Posterior cingulate gyrus (tissue), 11 donors: ENCODE results near the gene METTL9.
"Not testable (repeated sequence)": the region's sequence is repeated elsewhere in the genome, so short reads cannot be mapped to it uniquely, and the experiment has no call there.

Experiments used
- DNase-seq, 10 donors: peaks; one replicate each; pipeline versions ENCODE4 v3.0.0 to v3.0.0-alpha.2; 2020 to 2021; ENCODE audit warnings: mixed read lengths in 3 of 10
- intact Hi-C: fragments of 100-400 bp; cut with DNase I; formaldehyde crosslinking; loops from one replicate; pipeline ENCODE4 v1.15.1; 2023

Gene METTL9

DNA sequence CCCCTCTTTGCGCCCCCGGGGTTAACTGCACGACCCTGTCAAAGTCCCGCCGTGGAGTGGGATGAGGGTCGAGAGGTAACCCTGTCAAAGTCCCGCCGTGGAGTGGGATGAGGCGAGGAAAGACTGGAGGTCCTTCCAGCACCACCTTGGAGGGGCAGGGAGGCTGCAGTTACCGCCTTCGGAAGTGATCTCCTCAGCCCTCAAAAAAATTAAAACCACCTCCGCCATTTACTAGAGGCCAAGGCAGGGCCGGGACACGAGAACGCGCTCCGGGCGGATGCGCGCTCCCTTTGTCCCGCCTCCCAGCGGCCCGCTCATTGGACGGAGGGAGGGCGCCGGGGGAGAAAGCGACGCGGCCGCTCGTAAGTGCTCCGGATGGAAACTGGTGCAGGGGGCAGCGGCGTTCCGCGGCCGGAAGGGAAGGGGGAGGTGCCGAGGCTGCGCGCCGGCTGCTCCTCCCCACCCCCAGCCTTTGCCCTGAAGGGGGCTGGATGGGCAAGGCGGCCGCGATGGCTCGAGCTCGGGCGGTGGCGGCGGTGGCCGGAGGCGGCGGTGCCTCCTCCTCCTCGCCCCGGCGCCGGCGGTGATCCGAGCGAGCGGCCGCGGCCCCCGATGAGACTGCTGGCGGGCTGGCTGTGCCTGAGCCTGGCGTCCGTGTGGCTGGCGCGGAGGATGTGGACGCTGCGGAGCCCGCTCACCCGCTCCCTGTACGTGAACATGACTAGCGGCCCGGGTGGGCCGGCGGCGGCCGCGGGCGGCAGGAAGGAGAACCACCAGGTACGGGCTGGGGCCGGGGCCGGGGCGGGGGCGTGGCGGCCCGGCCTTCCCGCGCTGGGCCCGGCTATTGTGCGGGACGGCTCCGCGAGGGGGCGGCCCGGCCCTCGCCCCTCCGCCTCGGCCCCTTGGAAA is at the start of gene METTL9:
Gene METTL9, plus strand, starts transcription at position 456 of the 909 bp plus-strand sequence. Its CDS starts 157 bp downstream, at position 613.
- intact Hi-C loops, result no loop called here
- peak; percentile 91 to 99 (median 94) for DNase-seq

GRCh38 chr16:21549975-21550374 is 49.4 kb upstream of the METTL9 start:
- peak in 3 of 10 donors; percentile 47 to 67 (median 52) for DNase-seq
- intact Hi-C loops, result loop anchor here (10.0 kb wide), 4 partner anchors 45 to 395 kb away; partner anchors contain the start of genes DNAH3 and LDAF1

- peak in 2 of 10 donors; percentile 24 to 35 for DNase-seq
- intact Hi-C loops, result loop anchor here (10.0 kb wide), 4 partner anchors 46 to 396 kb away; partner anchors contain the start of genes DNAH3 and LDAF1
These were observed 48.9 kb upstream of the METTL9 start for GRCh38 chr16:21550435-21550834.

DNA sequence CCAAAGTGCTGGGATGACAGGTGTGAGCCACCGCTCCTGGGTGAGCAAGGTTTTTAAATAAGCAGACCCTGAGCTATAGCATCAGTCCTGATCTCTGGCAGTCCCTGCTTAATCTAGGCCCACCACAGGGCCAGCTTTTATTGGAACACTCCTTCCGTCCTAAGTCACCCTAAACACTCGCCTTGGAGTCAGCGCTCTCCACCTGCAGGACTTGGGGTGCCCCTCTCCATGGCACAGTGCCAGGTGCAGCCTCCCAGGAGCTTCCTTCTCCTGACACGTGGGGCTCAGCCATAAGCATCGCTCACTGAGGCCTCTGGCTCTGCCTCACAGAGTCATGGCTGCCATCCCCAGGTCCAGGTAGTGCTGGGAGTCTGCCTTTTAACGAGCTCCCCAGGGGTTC is 48.3 kb upstream of the METTL9 start:
- peak in 2 of 10 donors; percentile 45 to 66 for DNase-seq
- intact Hi-C loops, result loop anchor here (10.0 kb wide), 4 partner anchors 46 to 396 kb away; partner anchors contain the start of genes DNAH3 and LDAF1

- DNase-seq, result peak in 3 of 10 donors; percentile 41 to 77 (median 65)
- intact Hi-C loops, result loop anchor here (10.0 kb wide), 4 partner anchors 47 to 397 kb away; partner anchors contain the start of genes DNAH3 and LDAF1
These were observed 47.8 kb upstream of the METTL9 start for GRCh38 chr16:21551600-21551999.

GRCh38 chr16:21553481-21554296 is 45.7 kb upstream of the METTL9 start:
- intact Hi-C loops, result loop anchor here (10.0 kb wide), 4 partner anchors 49 to 399 kb away; partner anchors contain the start of genes DNAH3 and LDAF1

GRCh38 chr16:21554795-21555585 is 44.4 kb upstream of the METTL9 start:
- DNase-seq, result peak; percentile 86 to 99 (median 94)

More at GRCh38 chr16:21553481-21554296, 45.7 kb upstream of the METTL9 start:
- DNase-seq, result peak in 4 of 10 donors; percentile 6 to 80 (median 47)

DNA sequence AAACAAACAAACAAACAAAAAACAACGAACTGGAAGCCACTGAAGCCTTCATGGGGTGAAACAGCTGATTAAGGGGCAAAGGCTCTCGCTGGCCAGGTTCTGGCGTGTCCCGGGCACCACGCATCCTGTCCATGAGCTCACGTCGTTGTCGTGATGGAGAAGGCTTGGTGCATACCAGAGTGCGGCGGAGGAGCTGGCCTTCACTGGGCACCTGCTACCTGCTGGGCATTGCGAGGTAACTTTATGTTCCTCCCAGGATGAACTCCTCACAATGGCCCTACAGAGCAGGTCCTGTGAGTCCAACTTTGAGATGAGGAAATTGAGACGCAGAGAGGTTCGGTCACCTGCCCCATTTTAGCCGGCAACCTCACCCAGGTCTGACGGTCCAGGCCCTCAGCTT is 43.8 kb upstream of the METTL9 start:
- intact Hi-C loops, result loop anchor here (10.0 kb wide), 4 partner anchors 51 to 401 kb away; partner anchors contain the start of genes DNAH3 and LDAF1
- DNase-seq, result peak in 3 of 10 donors; percentile 5 to 85 (median 82)

More at GRCh38 chr16:21554795-21555585, 44.4 kb upstream of the METTL9 start:
- intact Hi-C loops, result loop anchor here (10.0 kb wide), 4 partner anchors 50 to 400 kb away; partner anchors contain the start of genes DNAH3 and LDAF1

- DNase-seq, result peak in 2 of 10 donors; percentile 71 to 76
- intact Hi-C loops, result loop anchor here (10.0 kb wide), 4 partner anchors 51 to 401 kb away; partner anchors contain the start of genes DNAH3 and LDAF1
These were observed 43.3 kb upstream of the METTL9 start for GRCh38 chr16:21556026-21556595.

GRCh38 chr16:21556651-21557241 is 42.6 kb upstream of the METTL9 start:
- intact Hi-C loops, result loop anchor here (10.0 kb wide), 4 partner anchors 52 to 402 kb away; partner anchors contain the start of genes DNAH3 and LDAF1

DNA sequence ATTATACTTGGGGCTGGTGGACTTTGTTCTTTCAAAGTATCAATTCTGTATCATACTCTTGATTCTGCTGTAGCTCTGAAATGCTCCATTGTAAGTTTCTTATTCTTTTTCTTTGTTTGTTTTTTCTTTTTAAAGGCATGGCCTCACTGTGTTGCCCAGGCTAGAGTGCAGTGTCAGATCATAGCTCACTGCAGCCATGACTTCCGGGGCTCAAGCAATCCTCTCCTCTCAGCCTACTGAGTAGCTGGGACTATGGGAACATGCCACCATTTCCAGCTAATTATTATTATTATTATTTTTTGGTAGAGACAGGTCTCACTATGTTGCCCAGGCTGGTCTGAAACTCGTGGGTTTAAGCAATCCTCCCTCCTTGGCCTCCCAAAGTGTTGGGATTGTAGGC is 38.9 kb upstream of the METTL9 start:
- DNase-seq, result peak in 1 of 10 donors; percentile 44
- intact Hi-C loops, result no loop called here

More at GRCh38 chr16:21556651-21557241, 42.6 kb upstream of the METTL9 start:
- peak in 5 of 10 donors; percentile 23 to 90 (median 84) for DNase-seq

DNA sequence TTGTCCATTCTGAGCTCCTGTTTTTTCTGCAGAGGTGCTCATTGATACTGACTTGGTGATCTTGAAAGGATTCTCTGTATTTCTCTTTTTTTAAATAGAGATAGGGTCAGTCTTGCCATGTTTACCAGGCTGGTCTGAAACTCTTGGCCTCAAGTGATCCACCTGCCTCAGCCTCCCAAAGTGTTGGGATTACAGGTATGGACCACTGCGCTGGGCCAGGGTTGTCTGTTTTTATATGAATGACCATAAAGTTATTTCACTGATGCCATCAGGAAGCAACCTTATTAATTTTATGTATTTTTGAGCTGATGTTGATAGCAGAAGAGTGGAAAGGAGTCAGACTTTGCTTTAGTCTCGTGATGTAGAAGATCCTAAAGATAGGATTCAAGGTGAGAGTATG is 35.7 kb upstream of the METTL9 start:
- peak in 1 of 10 donors; percentile 46 for DNase-seq
- intact Hi-C loops, result no loop called here

- intact Hi-C loops, result not testable (repeated sequence)
- DNase-seq, result peak in 1 of 10 donors; percentile 38
These were observed 35.0 kb upstream of the METTL9 start for GRCh38 chr16:21564367-21564766.

- intact Hi-C loops, result no loop called here
These were observed 33.9 kb upstream of the METTL9 start for GRCh38 chr16:21565507-21565860.

GRCh38 chr16:21565861-21566669 is 33.3 kb upstream of the METTL9 start:
- intact Hi-C loops, result no loop called here
- no peak for DNase-seq

More at GRCh38 chr16:21565507-21565860, 33.9 kb upstream of the METTL9 start:
- DNase-seq, result no peak

DNA sequence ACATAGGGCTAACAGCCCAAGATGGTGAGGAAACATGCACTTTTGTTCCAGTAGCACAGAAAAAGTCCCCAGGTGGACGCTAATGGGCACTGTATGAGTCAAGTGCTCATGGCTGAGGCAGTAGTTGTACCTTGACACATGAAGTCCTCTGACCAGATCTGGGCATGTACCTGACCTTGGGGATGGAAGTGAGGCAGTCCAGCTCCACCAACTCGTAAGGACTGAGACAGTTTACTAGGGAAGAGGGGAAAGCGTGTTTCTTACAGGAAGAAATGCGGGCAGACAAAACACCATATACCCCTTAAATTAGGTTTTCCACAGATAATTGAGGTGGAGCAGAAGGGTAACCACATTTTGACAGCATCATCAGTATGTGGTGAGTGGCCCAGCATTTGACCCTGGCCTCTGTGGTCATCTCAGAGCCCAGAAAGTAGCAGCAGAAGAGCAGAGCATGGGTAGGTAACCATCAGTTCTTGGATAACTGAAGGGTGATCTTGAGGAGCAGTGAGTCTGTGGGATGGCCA is 32.4 kb upstream of the METTL9 start:
- intact Hi-C loops, result no loop called here
- no peak for DNase-seq

GRCh38 chr16:21567496-21567895 is 31.9 kb upstream of the METTL9 start:
- DNase-seq, result peak in 1 of 10 donors; percentile 36
- intact Hi-C loops, result not testable (repeated sequence)
